COLO829 (cell line): ENCODE results near the gene EPPIN.
A peak's percentile ranks its signal among the peaks of the same experiment; 100 is the strongest.

Experiments used
- DNase-seq: peaks from one replicate; pipeline ENCODE4 v3.0.0; 2012; ENCODE audit warnings: low spot score

Gene EPPIN

GRCh38 chr20:45538209-45538799 is 8.9 kb downstream of the EPPIN start:
- DNase-seq: no peak

- no peak for DNase-seq
Measured at GRCh38 chr20:45527294-45527693, 19.9 kb downstream of the EPPIN start.

GRCh38 chr20:45523821-45524220 is 23.4 kb downstream of the EPPIN start:
- DNase-seq: no peak

- no peak for DNase-seq
Measured at GRCh38 chr20:45518282-45518681, 28.9 kb downstream of the EPPIN start.

GRCh38 chr20:45515147-45515913 is 31.9 kb downstream of the EPPIN start, which contains the start of gene SPINT3:
SPINT3 (minus strand) TSS chr20:45515622; CDS start chr20:45515608, 14 bp downstream.
- DNase-seq: no peak

GRCh38 chr20:45510242-45510862 is 36.8 kb downstream of the EPPIN start:
- no peak for DNase-seq

- no peak for DNase-seq
Measured at GRCh38 chr20:45509091-45509490, 38.1 kb downstream of the EPPIN start.

- no peak for DNase-seq
Measured at GRCh38 chr20:45508068-45508886, 38.9 kb downstream of the EPPIN start.

- peak; percentile 45 for DNase-seq
Measured at GRCh38 chr20:45507011-45507820, 40.0 kb downstream of the EPPIN start.

- DNase-seq: no peak
Measured at GRCh38 chr20:45506398-45506797, 40.8 kb downstream of the EPPIN start.

GRCh38 chr20:45503403-45503802 is 43.8 kb downstream of the EPPIN start:
- no peak for DNase-seq

GRCh38 chr20:45502561-45502960 is 44.6 kb downstream of the EPPIN start:
- no peak for DNase-seq

- DNase-seq: no peak
Measured at GRCh38 chr20:45501600-45501999, 45.6 kb downstream of the EPPIN start.

- DNase-seq: no peak
Measured at GRCh38 chr20:45500022-45500421, 47.2 kb downstream of the EPPIN start.

GRCh38 chr20:45497971-45498494 is 49.2 kb downstream of the EPPIN start:
- DNase-seq: no peak

- no peak for DNase-seq
Measured at GRCh38 chr20:45496166-45496565, 51.0 kb downstream of the EPPIN start.

- no peak for DNase-seq
Measured at GRCh38 chr20:45495501-45495941, 51.7 kb downstream of the EPPIN start.
